IMR-90 (cell line): ENCODE results near the gene ANKEF1. TPM values are rescaled to one million over a fixed set of nuclear protein-coding genes. Genes with fewer than 3 reads are reported as not detected.

Experiments used
- ATAC-seq: fragments of 200-7000 bp; cut with Tn5 transposase; 2 replicates; pipeline ENCODE4 v1.9.1; 2020; ENCODE audit warnings: low read depth, mild to moderate bottlenecking, moderate library complexity
- BruUV-seq: library from RNA; stranded (reverse); fragments of 400-500 nt; replicated peaks from 2 replicates; lab custom pipeline; 2021; lab: Mats Ljungman, UMichigan
- CTCF ChIA-PET: fragments of 300-600 bp; formaldehyde crosslinking; extraction: SDS; loops from one replicate; lab custom pipeline; 2021; ENCODE audit warnings: antibody characterized with exemption; lab: Yijun Ruan, JAX
- POLR2A ChIA-PET: fragments of 300-600 bp; sonication (Branson Sonifier 250); formaldehyde crosslinking; loops from one replicate; lab custom pipeline; 2022; ENCODE audit warnings: antibody characterized with exemption; ENCODE audit not compliant: unreplicated experiment; lab: Charles Lee
- DNase-seq: peaks from one replicate; pipeline ENCODE4 v3.0.0; 2013
- H2AFZ ChIP-seq: replicated peaks from 2 replicates; pipeline ENCODE3; 2013; ENCODE audit warnings: low read length, mild to moderate bottlenecking; ENCODE audit not compliant: poor library complexity
- H2AK5ac ChIP-seq: 2 replicates; pipeline ENCODE4 v1.6.1; 2013; ENCODE audit warnings: low read depth, low read length, inconsistent platforms
- H2AK9ac ChIP-seq: replicated peaks from 2 replicates; pipeline ENCODE3; 2013; ENCODE audit warnings: mild to moderate bottlenecking, low read depth, low read length, moderate library complexity; ENCODE audit not compliant: poor library complexity
- H2BK120ac ChIP-seq: 2 replicates; pipeline ENCODE4 v1.6.1; 2013; ENCODE audit warnings: low read depth, low read length, inconsistent platforms
- H2BK15ac ChIP-seq: 3 replicates; pipeline ENCODE4 v1.6.1; 2013; ENCODE audit warnings: low read depth, low read length, inconsistent platforms
- H2BK20ac ChIP-seq: 2 replicates; pipeline ENCODE4 v1.6.1; 2013; ENCODE audit warnings: low read depth, mild to moderate bottlenecking, inconsistent platforms, low read length, moderate library complexity
- H2BK5ac ChIP-seq: 2 replicates; pipeline ENCODE4 v1.6.1; 2013; ENCODE audit warnings: mild to moderate bottlenecking, low read depth, low read length, inconsistent platforms; ENCODE audit not compliant: poor library complexity, severe bottlenecking
- H3K14ac ChIP-seq: replicated peaks from 2 replicates; pipeline ENCODE4 v1.6.1; 2013; ENCODE audit warnings: low read depth, low read length, inconsistent platforms
- H3K18ac ChIP-seq: 2 replicates; pipeline ENCODE4 v1.6.1; 2013; ENCODE audit warnings: low read depth, low read length, control low read depth
- H3K23ac ChIP-seq: 2 replicates; pipeline ENCODE4 v1.6.1; 2013; ENCODE audit warnings: low read depth, low read length, inconsistent platforms
- H3K27ac ChIP-seq: 2 replicates; pipeline ENCODE4 v1.5.1; 2013; ENCODE audit warnings: mild to moderate bottlenecking, control low read depth, low read length; ENCODE audit not compliant: insufficient read depth
- H3K27me3 ChIP-seq: 2 replicates; pipeline ENCODE4 v1.6.1; 2013; ENCODE audit warnings: low read length; ENCODE audit not compliant: control insufficient read depth, insufficient read depth
- H3K36me3 ChIP-seq: 2 replicates; pipeline ENCODE4 v1.6.1; 2013; ENCODE audit warnings: low read length, mixed read lengths; ENCODE audit not compliant: control insufficient read depth, insufficient read depth
- H3K4ac ChIP-seq: 2 replicates; pipeline ENCODE4 v1.6.1; 2013; ENCODE audit warnings: low read depth, low read length, inconsistent platforms
- H3K4me1 ChIP-seq: 2 replicates; pipeline ENCODE4 v1.6.1; 2013; ENCODE audit warnings: low read length, mixed read lengths; ENCODE audit not compliant: control insufficient read depth, insufficient read depth
- H3K4me2 ChIP-seq: 2 replicates; pipeline ENCODE4 v1.6.1; 2013; ENCODE audit warnings: low read depth, mild to moderate bottlenecking, control low read depth, low read length, moderate library complexity
- H3K4me3 ChIP-seq: 2 replicates; pipeline ENCODE4 v1.5.1; 2013; ENCODE audit warnings: low read depth, mild to moderate bottlenecking, control low read depth, low read length, moderate library complexity; ENCODE audit not compliant: insufficient read depth
- H3K56ac ChIP-seq: 2 replicates; pipeline ENCODE4 v1.6.1; 2013; ENCODE audit warnings: low read length, inconsistent platforms; ENCODE audit not compliant: insufficient read depth; ENCODE audit errors: extremely low read depth
- H3K79me1 ChIP-seq, 2 experiments: 2 replicates each; pipeline ENCODE4 v1.6.1; 2013; ENCODE audit warnings: low read length in 2 of 2, inconsistent platforms in 1 of 2, low read depth in 1 of 2
- H3K9ac ChIP-seq: 2 replicates; pipeline ENCODE4 v1.6.1; 2013; ENCODE audit warnings: low read depth, low read length, control low read depth
- H3K9me1 ChIP-seq: 2 replicates; pipeline ENCODE4 v1.6.1; 2013; ENCODE audit warnings: low read length, inconsistent platforms; ENCODE audit not compliant: insufficient read depth
- H3K9me3 ChIP-seq: 2 replicates; pipeline ENCODE4 v1.6.1; 2013; ENCODE audit warnings: low read length; ENCODE audit not compliant: control insufficient read depth, insufficient read depth
- H4K20me1 ChIP-seq: 2 replicates; pipeline ENCODE4 v1.6.1; 2013; ENCODE audit warnings: low read length, inconsistent platforms; ENCODE audit not compliant: insufficient read depth
- H4K5ac ChIP-seq: 2 replicates; pipeline ENCODE4 v1.6.1; 2013; ENCODE audit warnings: mild to moderate bottlenecking, low read depth, low read length, control low read depth
- H4K8ac ChIP-seq, 2 experiments: 2 replicates each; pipeline ENCODE4 v1.6.1; 2013; ENCODE audit warnings: low read depth in 2 of 2, low read length in 2 of 2, control low read depth in 1 of 2, inconsistent platforms in 1 of 2
- H4K91ac ChIP-seq: 2 replicates; pipeline ENCODE4 v1.6.1; 2013; ENCODE audit warnings: low read depth, low read length, inconsistent platforms; ENCODE audit not compliant: insufficient read depth
- POLR2A ChIP-seq: IDR thresholded peaks from 2 replicates; pipeline ENCODE4 v1.6.1; 2012; ENCODE audit warnings: mild to moderate bottlenecking, low read depth, low read length
- WGBS, 2 experiments: methylation state at CpG; one replicate each; pipeline versions ENCODE4 v1.1.5 to v1.1.7; 2013; ENCODE audit warnings: missing lambda C conversion rate in 2 of 2; ENCODE audit not compliant: insufficient read length in 1 of 2; ENCODE audit errors: extremely low coverage in 2 of 2; 5-methylcytosine and 5-hydroxymethylcytosine counted together
- dilution Hi-C: fragments of 300-500 bp; cut with HindIII; formaldehyde crosslinking; loops from one replicate; pipeline ENCODE4 v1.14.3; 2018; ENCODE audit warnings: low sequenced_read_pairs; ENCODE audit not compliant: unreplicated experiment
- in situ Hi-C: fragments of 300-500 bp; cut with MboI; formaldehyde crosslinking; loops from 3 replicates; pipeline ENCODE4 v1.14.3; 2019; ENCODE audit warnings: low sequenced_read_pairs, inconsistent platforms, mixed read lengths
- intact Hi-C: fragments of 100-400 bp; cut with micrococcal nuclease; formaldehyde crosslinking; loops from 2 replicates; pipeline ENCODE4 v1.10.0; 2022
- polyA plus RNA-seq, 3 experiments: library from polyadenylated mRNA; depleted of rRNA; stranded (reverse); fragments of >200 nt; gene quantifications; 2 replicates each; pipeline ENCODE4 v1.2.3, GENCODE V29; 2012; ENCODE audit warnings: low replicate concordance in 1 of 3
- total RNA-seq: library from RNA; depleted of rRNA; stranded (reverse); fragments of >200 nt; gene quantifications from 2 replicates; pipeline ENCODE4 v1.2.3, GENCODE V29; 2012

ANKEF1 gene
- total and polyA plus RNA-seq, 2 of the 4 experiments (the other 2 are of a cell fraction) = 0.31 to 0.54 TPM

DNA sequence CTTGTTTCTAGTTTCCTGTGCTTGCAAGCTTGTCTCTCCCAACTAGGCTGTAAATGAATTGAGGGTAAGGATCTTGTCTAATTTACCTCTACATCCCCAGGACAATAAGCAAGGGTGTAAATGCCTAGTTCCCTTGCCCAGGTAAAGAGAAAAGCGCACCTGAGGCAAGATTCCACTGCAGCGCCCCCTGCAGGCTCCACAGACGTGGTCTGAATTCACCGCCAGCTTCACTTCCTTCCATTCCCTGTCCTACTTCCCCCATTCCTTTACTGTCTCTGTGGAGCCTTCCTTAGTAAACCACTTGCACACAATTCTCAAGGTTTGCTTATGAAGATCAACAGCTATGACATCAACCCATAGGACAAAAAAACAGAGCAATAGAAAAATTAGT is 42.3 kb downstream of the ANKEF1 start:
- H3K14ac ChIP-seq = no peak overlapping the region
- intact Hi-C loops (no loop called here), dilution Hi-C loops (no loop called here), in situ Hi-C loops (no loop called here)
- H2BK20ac ChIP-seq = no peak overlapping the region
- H4K8ac ChIP-seq = no peak overlapping the region
- no peak overlapping the region for H3K4me2 ChIP-seq
- DNase-seq (no peak), ATAC-seq (no peak)
- H3K27me3 ChIP-seq = no peaks in the 10 kb centered on the region
- no peak overlapping the region for H3K27ac ChIP-seq
- H3K23ac ChIP-seq = no peak overlapping the region
- no peak overlapping the region for H2BK5ac ChIP-seq
- H2AK9ac ChIP-seq = no peak overlapping the region
- H3K9me3 ChIP-seq = no peaks in the 10 kb centered on the region
- ChIA-PET CTCF (interaction anchor here (0.6 to 1.2 kb wide), 4 partner anchors 13 to 260 kb away, joined by 3 read pairs; no protein-coding TSS in a partner anchor), POLR2A (no interaction called here)
- no TSS peak for BruUV-seq
- TF ChIP-seq POLR2A = no peak
- no peak overlapping the region for H3K18ac ChIP-seq
- no peak overlapping the region for H3K4me3 ChIP-seq
- no peaks in the 10 kb centered on the region for H3K36me3 ChIP-seq
- H3K4ac ChIP-seq = no peak overlapping the region
- H3K79me1 ChIP-seq = no peaks in the 10 kb centered on the region
- H4K91ac ChIP-seq = no peak overlapping the region
- H3K56ac ChIP-seq = no peak overlapping the region
- H4K20me1 ChIP-seq = no peaks in the 10 kb centered on the region
- no peak overlapping the region for H2AFZ ChIP-seq
- H4K5ac ChIP-seq = no peak overlapping the region
- no peak overlapping the region for H2BK120ac ChIP-seq
- H3K4me1 ChIP-seq = peaks cover 2% of the 10 kb centered on the region; the same call in 1 of the 2 replicates
- no CpG with 5 or more reads among the region's 4 CpGs for WGBS, 2 experiments
- no peaks in the 10 kb centered on the region for H3K9me1 ChIP-seq
- no peak overlapping the region for H3K9ac ChIP-seq
- H2AK5ac ChIP-seq = no peak overlapping the region
- no peak overlapping the region for H2BK15ac ChIP-seq
